ENCODE data around the gene CACNB4.
"Not testable (repeated sequence)": the region's sequence is repeated elsewhere in the genome, so short reads cannot be mapped to it uniquely, and the experiment has no call there.

Gene CACNB4

GRCh38 chr2:151947813-151948165 is 151.1 kb downstream of the CACNB4 start:
- in situ Hi-C loops (cut with MboI; ENCODE audit: low sequenced_read_pairs) = no loop called here

GRCh38 chr2:151946899-151947812 is 151.7 kb downstream of the CACNB4 start:
- in situ Hi-C loops (cut with MboI; ENCODE audit: low sequenced_read_pairs) = no loop called here

- in situ Hi-C loops (cut with MboI; ENCODE audit: low sequenced_read_pairs) = no loop called here
These were observed 152.5 kb downstream of the CACNB4 start for GRCh38 chr2:151946250-151946884.

- in situ Hi-C loops (cut with MboI; ENCODE audit: low sequenced_read_pairs) = no loop called here
These were observed 153.2 kb downstream of the CACNB4 start for GRCh38 chr2:151945602-151946001.

- in situ Hi-C loops (cut with MboI; ENCODE audit: low sequenced_read_pairs) = no loop called here
These were observed 153.7 kb downstream of the CACNB4 start for GRCh38 chr2:151945186-151945585.

GRCh38 chr2:151943461-151943860 is 155.4 kb downstream of the CACNB4 start:
- in situ Hi-C loops (cut with MboI; ENCODE audit: low sequenced_read_pairs) = no loop called here

GRCh38 chr2:151942540-151943205 is 156.2 kb downstream of the CACNB4 start:
- in situ Hi-C loops (cut with MboI; ENCODE audit: low sequenced_read_pairs) = not testable (repeated sequence)

- in situ Hi-C loops (cut with MboI; ENCODE audit: low sequenced_read_pairs) = no loop called here
These were observed 160.9 kb downstream of the CACNB4 start for GRCh38 chr2:151937966-151938365.

GRCh38 chr2:151936626-151937025 is 162.2 kb downstream of the CACNB4 start:
- in situ Hi-C loops (cut with MboI; ENCODE audit: low sequenced_read_pairs) = no loop called here

- in situ Hi-C loops (cut with MboI; ENCODE audit: low sequenced_read_pairs) = no loop called here
These were observed 165.5 kb downstream of the CACNB4 start for GRCh38 chr2:151933266-151933804.

GRCh38 chr2:151931756-151932155 is 167.1 kb downstream of the CACNB4 start:
- in situ Hi-C loops (cut with MboI; ENCODE audit: low sequenced_read_pairs) = no loop called here

GRCh38 chr2:151931030-151931611 is 167.7 kb downstream of the CACNB4 start:
- in situ Hi-C loops (cut with MboI; ENCODE audit: low sequenced_read_pairs) = no loop called here

- in situ Hi-C loops (cut with MboI; ENCODE audit: low sequenced_read_pairs) = no loop called here
These were observed 168.8 kb downstream of the CACNB4 start for GRCh38 chr2:151930042-151930441.

GRCh38 chr2:151928380-151928779 is 170.5 kb downstream of the CACNB4 start:
- in situ Hi-C loops (cut with MboI; ENCODE audit: low sequenced_read_pairs) = no loop called here

- in situ Hi-C loops (cut with MboI; ENCODE audit: low sequenced_read_pairs) = no loop called here
These were observed 171.2 kb downstream of the CACNB4 start for GRCh38 chr2:151927501-151928221.

GRCh38 chr2:151922845-151923666 is 175.8 kb downstream of the CACNB4 start:
- in situ Hi-C loops (cut with MboI; ENCODE audit: low sequenced_read_pairs) = no loop called here

- in situ Hi-C loops (cut with MboI; ENCODE audit: low sequenced_read_pairs) = no loop called here
These were observed 179.1 kb downstream of the CACNB4 start for GRCh38 chr2:151919786-151920185.

GRCh38 chr2:151918308-151918707 is 180.5 kb downstream of the CACNB4 start:
- in situ Hi-C loops (cut with MboI; ENCODE audit: low sequenced_read_pairs) = no loop called here

GRCh38 chr2:151916632-151917031 is 182.2 kb downstream of the CACNB4 start:
- in situ Hi-C loops (cut with MboI; ENCODE audit: low sequenced_read_pairs) = no loop called here

- in situ Hi-C loops (cut with MboI; ENCODE audit: low sequenced_read_pairs) = not testable (repeated sequence)
These were observed 183.2 kb downstream of the CACNB4 start for GRCh38 chr2:151915629-151916025.

Measured in HL-60/S4 treated with retinoic acid at 250 ng/mL for 4 days and 3 days (cell line).